Hepatocyte (in vitro differentiated cells): ENCODE results near the gene PIGQ.
"Not testable (repeated sequence)": the region's sequence is repeated elsewhere in the genome, so short reads cannot be mapped to it uniquely, and the experiment has no call there.

Source experiments
- CTCF ChIP-seq: fragments of 200-600 bp; sonication (generic); IDR thresholded peaks from 2 replicates; pipeline ENCODE4 v1.5.1; 2016; ENCODE audit warnings: antibody characterized with exemption, mild to moderate bottlenecking; ENCODE audit not compliant: poor library complexity
- EZH2phosphoT487 ChIP-seq: fragments of 200-600 bp; sonication (generic); IDR thresholded peaks from one replicate; pipeline ENCODE4 v1.6.1; 2018; ENCODE audit warnings: antibody characterized with exemption, mild to moderate bottlenecking, low read depth, moderate library complexity; ENCODE audit not compliant: unreplicated experiment, severe bottlenecking

GRCh38 chr16:597655-598054 lies 27.9 kb downstream of the PIGQ start:
- TF ChIP-seq CTCF, EZH2phosphoT487: not testable (repeated sequence)
